ENCODE measurements around the gene INVS.
"Not testable (repeated sequence)": the region's sequence is repeated elsewhere in the genome, so short reads cannot be mapped to it uniquely, and the experiment has no call there.

The INVS gene, protein sequence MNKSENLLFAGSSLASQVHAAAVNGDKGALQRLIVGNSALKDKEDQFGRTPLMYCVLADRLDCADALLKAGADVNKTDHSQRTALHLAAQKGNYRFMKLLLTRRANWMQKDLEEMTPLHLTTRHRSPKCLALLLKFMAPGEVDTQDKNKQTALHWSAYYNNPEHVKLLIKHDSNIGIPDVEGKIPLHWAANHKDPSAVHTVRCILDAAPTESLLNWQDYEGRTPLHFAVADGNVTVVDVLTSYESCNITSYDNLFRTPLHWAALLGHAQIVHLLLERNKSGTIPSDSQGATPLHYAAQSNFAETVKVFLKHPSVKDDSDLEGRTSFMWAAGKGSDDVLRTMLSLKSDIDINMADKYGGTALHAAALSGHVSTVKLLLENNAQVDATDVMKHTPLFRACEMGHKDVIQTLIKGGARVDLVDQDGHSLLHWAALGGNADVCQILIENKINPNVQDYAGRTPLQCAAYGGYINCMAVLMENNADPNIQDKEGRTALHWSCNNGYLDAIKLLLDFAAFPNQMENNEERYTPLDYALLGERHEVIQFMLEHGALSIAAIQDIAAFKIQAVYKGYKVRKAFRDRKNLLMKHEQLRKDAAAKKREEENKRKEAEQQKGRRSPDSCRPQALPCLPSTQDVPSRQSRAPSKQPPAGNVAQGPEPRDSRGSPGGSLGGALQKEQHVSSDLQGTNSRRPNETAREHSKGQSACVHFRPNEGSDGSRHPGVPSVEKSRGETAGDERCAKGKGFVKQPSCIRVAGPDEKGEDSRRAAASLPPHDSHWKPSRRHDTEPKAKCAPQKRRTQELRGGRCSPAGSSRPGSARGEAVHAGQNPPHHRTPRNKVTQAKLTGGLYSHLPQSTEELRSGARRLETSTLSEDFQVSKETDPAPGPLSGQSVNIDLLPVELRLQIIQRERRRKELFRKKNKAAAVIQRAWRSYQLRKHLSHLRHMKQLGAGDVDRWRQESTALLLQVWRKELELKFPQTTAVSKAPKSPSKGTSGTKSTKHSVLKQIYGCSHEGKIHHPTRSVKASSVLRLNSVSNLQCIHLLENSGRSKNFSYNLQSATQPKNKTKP
- total RNA-seq, result 18.5 to 33.8 reads per million in 2 experiments

DNA sequence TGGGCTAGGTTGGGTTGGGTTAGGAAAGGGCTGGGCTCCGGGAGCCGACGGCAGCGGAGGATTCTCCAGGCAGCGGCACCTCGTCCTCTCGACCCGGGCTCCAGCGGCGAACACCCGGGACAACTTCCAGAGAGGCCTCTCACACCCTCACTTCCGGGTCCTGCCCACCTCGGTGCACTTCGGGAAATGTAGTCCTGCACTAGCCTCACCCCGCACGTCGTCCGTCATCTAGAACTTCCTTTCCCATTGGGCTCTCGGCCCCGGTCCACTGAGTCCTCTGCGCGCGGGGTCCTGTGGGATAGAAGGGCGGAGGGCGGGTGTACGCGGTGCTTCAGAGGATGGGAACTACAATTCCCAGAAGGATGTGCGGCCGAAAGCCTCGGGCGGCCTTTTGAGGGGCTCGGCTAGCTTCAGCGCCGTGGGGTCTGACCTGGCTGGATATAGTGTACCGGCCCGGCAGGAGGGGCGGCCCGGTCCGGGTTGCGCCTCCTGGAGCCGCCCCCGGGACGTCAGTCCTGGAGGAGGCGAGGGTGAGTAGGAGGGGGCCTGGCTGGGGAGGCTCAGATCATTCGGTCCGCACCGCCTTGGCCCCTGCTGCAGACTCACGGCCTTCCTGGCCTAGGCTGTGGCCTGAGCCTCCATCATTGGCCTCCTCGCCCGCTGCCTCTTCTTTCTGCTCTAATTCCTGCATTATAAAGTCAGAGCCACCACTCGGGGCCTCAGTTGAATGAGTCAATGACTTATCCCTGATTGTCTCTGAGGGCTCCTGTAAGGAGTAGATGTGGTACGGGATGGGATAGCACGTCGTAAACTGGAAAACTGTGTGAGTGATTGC lies at the start of gene INVS, which contains the start of gene ERP44:
INVS (plus strand) TSS at position 357 of the 835 bp plus-strand sequence. CDS start 5,279 bp downstream, outside the sequence.
ERP44 (minus strand) TSS at position 114 of the 835 bp plus-strand sequence. CDS start 160 bp downstream, outside the sequence.
- peak; percentile 97 for DNase-seq (ENCODE audit: low read depth)

DNA sequence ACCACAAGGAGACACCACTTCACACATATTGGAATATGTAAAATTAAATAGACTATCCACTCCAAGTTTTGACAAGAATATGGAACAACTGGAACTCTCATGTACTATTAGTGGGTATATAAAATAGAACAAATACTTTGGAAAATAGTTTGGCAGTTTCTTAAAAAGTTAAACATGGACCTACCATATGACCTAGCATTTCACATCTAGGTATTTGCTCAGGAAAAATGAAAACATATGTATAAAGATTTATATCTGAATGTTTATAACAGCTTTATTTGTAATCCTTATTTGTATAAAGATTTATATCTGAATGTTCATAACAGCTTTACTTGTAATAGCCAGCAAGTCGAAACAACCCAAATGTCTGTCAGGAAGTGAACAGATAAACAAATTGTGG lies 49.5 kb upstream of the INVS start:
- DNase-seq (ENCODE audit: low read depth), result no peak

DNA sequence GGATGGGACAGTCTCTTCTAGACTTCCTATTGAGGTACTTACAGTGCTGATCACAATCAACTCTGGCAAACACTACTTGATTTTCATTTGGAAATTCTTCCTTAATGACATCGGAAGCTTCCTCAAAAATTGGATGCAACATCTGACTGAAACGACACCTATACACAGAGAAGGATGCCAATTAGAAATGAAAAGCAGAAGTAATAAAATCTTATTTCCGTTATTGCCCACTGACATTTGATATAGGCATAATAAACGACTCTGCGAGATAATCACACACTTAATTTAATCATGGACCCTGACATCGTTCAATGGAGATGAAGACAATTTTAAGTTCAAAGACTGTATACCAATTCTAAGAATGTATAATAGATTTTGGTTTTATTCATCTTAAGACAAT lies 46.7 kb upstream of the INVS start:
- DNase-seq (ENCODE audit: low read depth), result no peak

DNA sequence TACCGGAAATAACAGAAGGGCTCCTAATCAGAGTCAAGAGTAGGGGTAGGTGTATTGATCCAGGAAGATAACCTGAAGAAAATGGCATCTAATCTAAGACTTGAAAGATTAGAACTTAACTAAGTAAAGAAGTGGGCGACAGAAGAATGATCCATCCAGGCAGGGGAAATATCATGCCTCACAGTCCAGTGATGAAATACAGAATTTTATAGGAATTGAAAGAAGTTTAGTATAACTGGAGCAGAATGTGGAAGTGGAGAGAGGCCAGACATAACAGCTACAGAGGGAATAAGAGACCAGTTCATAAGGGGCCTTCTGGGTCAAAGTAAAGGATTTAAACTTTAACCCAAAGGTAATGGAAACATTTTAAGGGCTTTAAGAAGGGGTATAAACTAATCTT lies 42.5 kb upstream of the INVS start:
- no peak for DNase-seq (ENCODE audit: low read depth)

DNA sequence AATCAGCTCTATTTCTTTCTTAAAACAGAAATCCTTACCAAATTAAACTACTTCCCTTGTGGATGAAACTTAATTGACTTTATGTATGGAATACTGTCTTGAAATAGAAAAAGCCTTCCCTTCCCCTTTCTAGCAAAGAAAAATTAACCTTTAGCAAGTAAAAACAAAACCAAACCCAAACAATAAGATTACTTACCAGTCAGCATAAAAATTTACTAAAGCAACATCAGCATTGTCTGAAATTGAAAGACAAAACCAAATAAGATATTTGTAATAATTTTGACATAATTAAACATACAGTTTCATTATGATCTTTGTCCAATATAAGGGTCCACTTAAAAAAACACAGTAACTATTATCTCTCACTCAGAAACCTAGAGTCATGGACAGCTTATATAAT lies 41.4 kb upstream of the INVS start:
- no peak for DNase-seq (ENCODE audit: low read depth)

DNA sequence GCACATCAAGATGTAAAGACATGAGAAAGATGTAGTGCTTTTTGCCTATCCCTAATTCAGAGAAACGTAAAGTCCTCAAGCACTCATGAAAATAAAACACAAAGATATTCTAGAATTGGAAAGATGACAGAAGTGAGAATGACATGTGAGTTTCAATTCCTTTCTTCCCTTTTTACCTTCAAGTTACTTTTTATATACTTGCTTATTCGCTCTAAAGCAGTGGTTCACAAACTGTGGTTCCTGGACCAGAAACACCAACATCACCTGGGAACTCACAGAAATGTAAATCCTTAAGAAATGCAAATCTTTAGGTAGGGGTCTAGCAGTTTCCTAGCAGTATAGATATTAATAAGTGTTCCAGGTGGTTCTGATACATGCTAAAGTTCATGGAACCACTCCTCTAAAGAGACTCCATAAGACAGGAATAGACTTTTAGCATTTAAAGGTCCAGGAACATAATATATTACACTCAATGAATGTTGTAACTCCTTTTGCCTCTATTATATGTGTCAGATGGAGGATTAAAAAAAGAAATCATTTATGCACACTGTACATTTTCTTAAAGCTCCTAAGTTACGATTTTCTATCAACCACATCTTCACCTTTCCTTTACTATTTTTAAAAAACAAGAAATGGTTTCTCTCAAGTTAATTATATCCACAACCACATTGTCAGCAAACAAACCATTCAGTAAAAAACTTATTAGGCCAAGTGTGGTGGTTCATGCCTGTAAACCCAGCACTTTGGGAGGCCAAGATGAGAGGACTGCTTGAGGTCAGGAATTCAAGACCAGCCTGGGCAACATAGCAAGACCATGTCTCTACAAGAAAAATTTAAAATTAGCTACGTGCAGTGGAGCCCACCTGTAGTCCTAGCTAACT lies 40.1 kb upstream of the INVS start:
- DNase-seq (ENCODE audit: low read depth), result no peak

DNA sequence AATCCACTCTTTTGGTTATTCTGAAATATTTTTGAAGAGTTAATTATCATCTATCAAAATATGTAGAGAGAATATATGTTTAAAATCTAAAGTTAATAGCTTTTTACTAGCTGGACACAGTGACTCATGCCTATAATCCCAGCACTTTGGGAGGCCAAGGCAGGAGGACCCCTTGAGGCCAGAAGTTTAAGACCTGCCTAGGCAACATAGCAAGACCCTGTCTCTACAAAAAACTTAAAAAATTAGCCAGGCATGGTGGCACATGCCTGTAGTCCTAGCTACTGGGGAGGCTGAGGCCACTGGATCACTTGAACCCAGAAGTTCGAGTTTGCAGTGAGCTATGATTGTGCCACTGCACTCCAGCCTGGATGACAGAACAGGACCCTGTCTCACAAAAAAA lies 36.4 kb upstream of the INVS start:
- not testable (repeated sequence) for DNase-seq (ENCODE audit: low read depth)

DNA sequence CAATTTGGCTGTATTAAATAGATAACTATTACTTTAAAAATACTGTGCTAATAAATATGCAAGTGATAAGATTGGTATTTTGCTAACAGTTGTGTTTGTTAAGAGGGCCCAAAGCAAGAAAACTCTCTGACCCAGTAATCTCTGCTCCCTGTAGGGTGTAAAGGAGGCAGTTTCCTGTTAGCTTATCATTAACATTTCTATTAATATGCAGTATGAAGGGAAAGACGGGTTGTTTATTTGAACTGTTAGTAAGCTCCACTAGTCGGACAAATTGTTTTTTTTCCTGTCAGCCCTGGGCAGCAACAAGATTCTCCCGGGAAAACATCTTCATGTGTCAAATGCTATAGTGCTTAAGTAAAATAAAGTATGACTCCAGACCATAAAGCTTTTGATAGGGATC lies 35.9 kb upstream of the INVS start:
- no peak for DNase-seq (ENCODE audit: low read depth)

DNA sequence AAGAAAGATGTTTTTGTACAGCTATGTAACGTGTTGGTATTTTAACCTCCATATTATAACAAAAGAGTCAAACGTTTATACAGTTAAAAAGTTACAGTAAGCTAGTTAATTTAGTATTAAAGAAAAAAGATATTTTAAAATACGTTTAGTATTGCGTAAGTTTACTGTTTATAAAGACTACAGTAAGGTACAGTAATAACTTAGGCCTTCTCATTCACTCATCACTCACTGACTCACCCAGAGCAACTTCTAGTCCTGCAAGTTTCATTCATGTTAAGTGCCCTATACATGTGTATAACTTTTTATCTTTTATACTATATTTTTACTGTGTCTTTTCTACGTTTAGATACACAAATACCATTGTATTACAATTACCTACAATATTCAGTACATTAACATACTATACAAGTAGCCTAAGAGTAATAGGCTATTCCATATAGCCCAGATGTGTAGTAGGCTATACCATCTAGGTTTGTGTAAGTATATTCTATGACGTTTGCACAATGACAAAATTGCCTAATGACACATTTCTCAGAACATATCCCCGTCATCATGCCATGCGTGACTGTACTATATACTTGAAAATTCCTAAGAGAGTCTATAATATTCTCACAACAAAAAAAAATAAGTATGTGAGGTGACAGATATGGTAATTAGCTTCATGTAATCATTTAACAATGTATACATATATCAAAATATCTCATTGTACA lies 34.0 kb upstream of the INVS start:
- no peak for DNase-seq (ENCODE audit: low read depth)

DNA sequence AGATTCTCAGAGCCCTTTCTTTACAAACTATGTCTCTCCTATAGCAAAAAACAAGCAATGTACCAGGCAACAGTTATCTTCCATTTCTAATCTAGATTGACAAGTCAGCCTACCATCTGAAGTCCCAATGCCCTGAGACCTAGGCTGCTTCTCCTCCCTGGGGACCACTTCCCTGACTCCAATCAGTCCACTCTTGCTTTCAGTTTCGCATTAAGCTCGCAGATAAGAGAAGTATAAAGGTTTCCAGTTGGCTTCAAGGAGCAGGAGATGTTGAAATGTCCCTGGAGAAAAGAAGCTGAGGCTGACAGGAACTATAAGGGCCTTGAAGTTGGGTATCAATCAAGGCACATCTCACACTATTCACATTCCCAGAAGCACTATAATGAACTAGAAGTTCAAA lies 32.5 kb upstream of the INVS start:
- no peak for DNase-seq (ENCODE audit: low read depth)

DNA sequence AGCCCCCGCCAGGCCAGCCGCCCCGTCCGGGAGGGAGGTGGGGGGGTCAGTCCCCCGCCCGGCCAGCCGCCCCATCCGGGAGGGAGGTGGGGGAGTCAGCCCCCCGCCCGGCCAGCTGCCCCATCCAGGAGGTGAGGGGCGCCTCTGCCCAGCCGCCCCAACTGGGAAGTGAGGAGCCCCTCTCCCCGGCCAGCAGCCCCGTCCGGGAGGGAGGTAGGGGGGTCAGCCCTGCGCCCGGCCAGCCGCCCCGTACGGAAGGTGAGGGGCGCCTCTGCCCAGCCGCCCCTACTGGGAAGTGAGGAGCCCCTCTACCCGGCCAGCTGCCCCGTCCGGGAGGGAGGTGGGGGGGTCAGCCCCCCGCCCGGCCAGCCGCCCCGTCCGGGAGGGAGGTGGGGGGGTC lies 31.1 kb upstream of the INVS start:
- DNase-seq (ENCODE audit: low read depth), result not testable (repeated sequence)

DNA sequence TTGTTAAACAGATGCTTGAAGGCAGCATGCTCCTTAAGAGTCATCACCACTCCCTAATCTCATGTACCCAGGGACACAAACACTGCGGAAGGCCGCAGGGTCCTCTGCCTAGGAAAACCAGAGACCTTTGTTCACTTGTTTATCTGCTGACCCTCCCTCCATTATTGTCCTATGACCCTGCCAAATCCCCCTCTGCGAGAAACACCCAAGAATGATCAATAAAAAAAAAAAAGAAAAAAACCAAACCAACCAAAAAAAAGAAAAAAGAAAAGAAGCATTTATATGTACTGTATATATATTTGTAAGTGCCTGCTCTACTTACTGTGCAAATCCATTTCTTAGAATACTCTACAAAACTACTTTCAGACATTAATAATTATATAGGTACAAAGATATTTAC lies 30.0 kb upstream of the INVS start:
- DNase-seq (ENCODE audit: low read depth), result not testable (repeated sequence)

DNA sequence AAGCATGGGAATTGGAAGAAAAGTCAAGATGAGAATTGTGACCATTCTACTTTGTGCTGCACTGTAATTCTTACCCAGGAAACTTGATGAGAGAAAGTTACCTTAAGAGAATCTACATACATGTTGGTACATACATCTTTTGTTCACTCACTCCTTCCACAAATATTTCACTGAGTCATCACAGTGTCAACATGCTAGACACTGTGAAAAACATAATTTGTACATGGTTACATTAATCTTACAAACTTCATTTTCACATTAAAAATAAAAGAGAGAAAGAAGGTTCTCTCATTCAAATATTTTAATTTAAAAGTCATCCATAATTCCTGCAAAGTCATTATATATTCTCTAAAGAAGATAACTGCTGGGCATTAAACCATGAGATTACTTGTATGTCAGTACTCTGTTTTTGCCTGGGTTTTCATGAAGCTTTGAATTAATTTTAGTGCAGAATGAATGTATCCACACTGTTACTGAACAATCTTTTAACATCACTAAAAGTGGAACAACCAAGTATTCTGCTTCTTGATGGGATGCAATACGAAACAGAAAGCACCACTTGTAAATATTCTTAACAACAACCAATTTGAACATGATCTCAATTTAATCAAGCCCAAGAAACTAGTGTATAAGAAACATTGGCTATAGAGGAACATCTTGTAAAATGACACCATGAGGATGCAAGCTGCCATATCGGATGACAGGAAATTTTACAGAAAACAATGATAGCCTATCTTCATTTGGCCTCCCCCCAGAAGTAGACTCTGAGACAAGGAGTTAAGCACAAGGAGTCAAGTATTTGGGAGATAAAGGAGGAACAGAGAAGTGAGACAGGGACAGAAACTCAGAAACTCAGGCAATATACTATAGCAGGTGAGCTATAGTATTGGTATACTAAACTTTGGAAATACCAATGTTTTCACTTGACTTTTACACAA lies 28.7 kb upstream of the INVS start:
- no peak for DNase-seq (ENCODE audit: low read depth)

DNA sequence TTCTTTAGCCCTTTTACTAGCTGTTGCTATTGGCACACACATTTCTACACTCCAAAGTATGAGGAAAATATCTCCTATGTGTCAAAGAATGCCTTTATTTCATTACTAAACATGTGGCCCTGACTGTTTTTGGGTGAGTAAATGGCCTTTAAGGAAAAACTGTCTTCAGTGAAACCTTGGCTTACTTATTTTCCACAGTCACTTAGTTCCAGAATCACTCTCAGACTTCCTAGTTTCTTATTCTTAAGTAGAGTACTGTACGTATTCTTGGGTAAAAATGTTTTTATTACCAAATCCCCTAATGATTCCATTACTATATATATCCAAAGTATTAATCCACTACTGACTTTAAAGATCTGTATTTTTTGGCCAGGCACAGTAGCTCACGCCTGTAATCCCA lies 27.8 kb upstream of the INVS start:
- DNase-seq (ENCODE audit: low read depth), result no peak

DNA sequence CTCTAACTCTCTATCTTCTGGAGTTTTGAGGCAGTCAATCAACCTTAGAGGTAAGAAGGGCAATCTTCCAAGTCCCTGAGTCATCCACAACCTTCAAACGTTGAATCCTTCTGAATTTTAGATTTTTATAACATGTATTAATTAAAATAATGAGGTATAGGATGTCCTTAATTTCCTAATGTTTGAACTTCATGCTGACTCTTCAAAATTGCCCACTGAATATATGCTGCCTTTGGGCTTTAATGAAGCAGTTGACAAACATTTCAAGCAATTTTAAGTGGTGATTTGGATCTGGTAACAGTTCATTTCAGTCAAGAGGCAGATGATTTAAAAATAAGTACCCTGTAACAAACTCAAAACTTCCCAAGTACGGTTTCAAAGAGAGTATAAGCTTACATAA lies 26.2 kb upstream of the INVS start:
- DNase-seq (ENCODE audit: low read depth), result no peak

DNA sequence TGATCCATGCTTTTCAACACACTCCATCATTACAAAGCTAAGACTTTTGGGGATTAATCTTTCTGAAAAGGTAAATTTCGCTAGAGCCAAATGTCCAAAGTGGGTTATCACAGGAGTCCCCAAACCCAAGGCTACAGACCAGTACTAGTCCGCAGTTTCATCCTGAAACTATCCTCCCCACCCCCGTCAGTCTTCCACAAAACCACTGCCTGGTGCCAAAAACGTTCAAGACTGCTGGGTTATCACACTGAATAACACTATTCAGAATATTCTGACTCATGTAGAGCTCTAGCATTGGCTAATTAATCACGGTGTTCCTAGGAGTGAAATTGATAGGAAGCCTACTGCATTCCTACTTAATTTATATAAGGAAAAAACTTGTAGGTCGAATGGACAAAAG lies 24.9 kb upstream of the INVS start:
- no peak for DNase-seq (ENCODE audit: low read depth)

DNA sequence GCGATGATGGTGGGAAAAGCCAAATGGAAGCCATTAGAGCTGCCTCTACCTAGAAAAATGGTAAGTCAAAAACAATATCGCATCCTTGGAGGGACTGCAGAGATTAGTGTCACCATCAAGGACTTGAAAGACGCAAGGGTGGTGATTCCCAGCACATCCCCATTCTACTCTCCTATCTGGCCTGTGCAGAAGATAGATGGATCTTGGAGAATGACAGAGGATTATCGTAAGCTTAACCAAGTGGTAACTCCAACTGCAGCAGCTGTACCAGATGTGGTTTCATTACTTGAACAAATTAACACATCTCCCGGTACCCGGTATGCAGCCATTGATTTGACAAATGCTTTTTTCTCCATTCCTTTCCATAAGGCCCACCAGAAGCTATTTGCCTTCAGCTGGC lies 24.1 kb upstream of the INVS start:
- DNase-seq (ENCODE audit: low read depth), result no peak

DNA sequence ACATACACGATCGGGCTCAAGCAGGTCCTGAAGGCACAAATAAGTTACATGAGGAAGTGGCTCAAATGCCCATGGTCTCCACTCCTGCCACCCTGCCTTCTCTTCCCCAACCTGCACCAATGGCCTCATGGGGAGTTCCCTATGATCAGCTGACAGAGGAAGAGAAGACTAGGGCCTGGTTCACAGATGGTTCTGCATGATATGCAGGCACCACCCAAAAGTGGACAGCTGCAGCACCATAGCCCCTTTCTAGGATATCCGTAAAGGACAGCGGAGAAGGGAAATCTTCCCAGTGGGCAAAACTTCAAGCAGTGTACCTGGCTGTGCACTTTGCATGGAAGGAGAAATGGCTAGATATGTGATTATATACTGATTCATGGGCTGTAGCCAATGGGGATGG lies 22.8 kb upstream of the INVS start:
- DNase-seq (ENCODE audit: low read depth), result not testable (repeated sequence)

DNA sequence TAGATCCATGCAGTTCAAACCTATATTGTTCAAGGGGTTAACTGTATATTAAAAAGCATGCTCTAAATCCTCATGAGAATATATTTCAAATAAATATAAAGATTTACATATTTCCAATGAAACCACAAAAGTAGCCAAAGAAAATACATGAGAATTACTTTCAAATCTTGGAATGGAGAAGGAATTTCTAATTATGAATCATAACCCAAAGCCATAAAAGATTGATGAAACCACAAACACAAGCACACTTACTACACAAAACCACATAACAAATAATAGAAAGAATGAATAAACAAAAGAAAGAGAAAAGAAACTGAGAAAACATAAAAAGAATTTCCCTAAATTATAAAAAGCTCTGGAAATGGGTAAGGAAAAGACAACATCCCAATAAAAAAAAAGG lies 16.3 kb upstream of the INVS start:
- no peak for DNase-seq (ENCODE audit: low read depth)

All from T follicular helper cell (primary cell).